ENCODE measurements around the gene ILDR2. TPM values are rescaled to one million over a fixed set of nuclear protein-coding genes. Genes with fewer than 3 reads are reported as not detected.

The ILDR2 gene
- total and polyA plus RNA-seq, 2 donors (not counting 3 experiments of a cell fraction or from before 2014, with no cell fraction given) = not detected

DNA sequence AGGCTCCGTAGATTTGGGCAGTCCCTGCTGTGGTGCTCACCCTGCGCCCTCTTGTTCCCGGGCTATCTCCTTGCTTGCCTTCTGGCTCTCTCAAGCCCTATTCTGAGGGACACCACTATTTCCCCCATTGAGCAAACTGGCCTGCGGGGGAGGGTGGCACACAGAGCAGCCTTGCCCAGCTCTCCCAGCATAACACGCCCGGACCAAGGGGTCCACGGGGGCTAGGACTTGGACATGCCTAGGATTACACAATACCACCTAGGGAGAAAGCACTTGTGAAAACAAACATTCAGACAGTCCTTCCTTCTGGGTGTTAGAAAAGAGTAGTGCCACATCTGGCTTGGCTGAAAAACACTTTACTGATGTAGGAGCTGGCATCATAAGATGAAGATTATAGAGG is 106.7 kb downstream of the ILDR2 start:
- Histone ChIP-seq H3K27ac (ENCODE audit: insufficient read depth, low read depth, low read length) (no peak overlapping the region), H3K36me3 (ENCODE audit: control insufficient read depth in 2 of 2, extremely low read depth in 1 of 2, insufficient read depth in 2 of 2, low read length in 2 of 2) (peaks cover 3 to 8% of the 10 kb centered on the region in 2 experiments), H3K9ac (replicated peaks; ENCODE audit: extremely low read depth, insufficient read depth, low read length) (no peak overlapping the region), H4K20me1 (replicated peaks; ENCODE audit: control insufficient read depth, extremely low read depth, insufficient read depth, low read length) (no peaks in the 10 kb centered on the region), H2AFZ (ENCODE audit: low read depth, low read length) (no peak overlapping the region), H3K4me1 (ENCODE audit: control insufficient read depth, extremely low read depth, insufficient read depth, low read length) (no peaks in the 10 kb centered on the region), H3K4me2 (ENCODE audit: insufficient read depth, low read length) (no peak overlapping the region), H3K9me3 (replicated peaks; ENCODE audit: control insufficient read depth, insufficient read depth, low read length) (no peaks in the 10 kb centered on the region), H3K9me1 (replicated peaks; ENCODE audit: control insufficient read depth, extremely low read depth, insufficient read depth, low read length) (no peaks in the 10 kb centered on the region), H3K4me3 (replicated peaks in 1 of 3; ENCODE audit: insufficient read depth in 1 of 3, low read depth in 1 of 3, low read length in 3 of 3) (no peak overlapping the region), H3K79me2 (ENCODE audit: control insufficient read depth, insufficient read depth, low read length) (peaks cover 24% of the 10 kb centered on the region), H3K27me3 (ENCODE audit: control insufficient read depth in 2 of 2, insufficient read depth in 2 of 2, low read length in 2 of 2) (no peaks in the 10 kb centered on the region)
- BruUV-seq (replicated peaks) = no TSS peak
- TF ChIP-seq POLR2AphosphoS5 (IDR thresholded peaks at IDR 0.05; ENCODE audit: insufficient read depth, low read depth, low read length) = no peak
- intact Hi-C loops (cut with micrococcal nuclease) = no loop called here
- dilution Hi-C loops (cut with MboI; ENCODE audit: extremely low pct_ligation_motif_present, low sequenced_read_pairs) = no loop called here
- ChIA-PET CTCF (interaction anchor here (1.6 kb wide), 1 partner anchor 29 kb away, joined by 4 read pairs; the partner anchor contains the start of gene POGK), POLR2A (no interaction called here)
- DNase-seq (ENCODE audit: low read depth, low spot score) (no peak), FAIRE-seq (no peak)

DNA sequence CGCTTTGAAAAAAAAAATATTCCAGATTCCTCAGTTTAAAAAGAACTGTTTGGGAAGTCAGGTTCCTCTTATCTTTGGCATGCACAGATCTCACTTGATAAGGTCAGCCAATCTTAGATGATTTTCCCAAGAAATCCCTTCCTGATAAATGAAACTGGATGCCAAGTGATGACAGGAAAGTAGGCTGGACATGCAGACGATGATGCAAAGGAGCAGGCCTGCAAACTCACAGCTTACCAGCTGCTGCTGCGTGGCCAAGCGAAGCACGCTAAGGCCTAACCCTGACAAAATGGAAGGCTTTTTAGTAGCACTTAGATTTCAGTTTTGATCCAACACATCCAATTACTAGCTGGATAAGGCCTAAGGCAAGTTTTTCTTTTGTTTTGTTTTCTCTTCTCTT is 109.4 kb downstream of the ILDR2 start:
- no TSS peak for BruUV-seq (replicated peaks)
- no peak for DNase-seq (ENCODE audit: low read depth, low spot score)
- POLR2A ChIA-PET = no interaction called here

More for the DNA sequence above, 109.4 kb downstream of the ILDR2 start:
- H2AFZ ChIP-seq (ENCODE audit: low read depth, low read length) = no peak overlapping the region
- CTCF ChIA-PET = interaction anchor here (0.6 to 1.0 kb wide), 2 partner anchors 13 to 605 kb away, joined by 3 read pairs; no protein-coding TSS in a partner anchor
- intact Hi-C loops (cut with micrococcal nuclease) = loop anchor here (1.0 to 2.0 kb wide), 2 partner anchors 9 to 25 kb away; no protein-coding TSS in a partner anchor
- dilution Hi-C loops (cut with MboI; ENCODE audit: extremely low pct_ligation_motif_present, low sequenced_read_pairs) = no loop called here
- no peaks in the 10 kb centered on the region for H4K20me1 ChIP-seq (replicated peaks; ENCODE audit: control insufficient read depth, extremely low read depth, insufficient read depth, low read length)
- no peaks in the 10 kb centered on the region for H3K4me1 ChIP-seq (ENCODE audit: control insufficient read depth, extremely low read depth, insufficient read depth, low read length)
- peaks cover 6% of the 10 kb centered on the region for H3K79me2 ChIP-seq (ENCODE audit: control insufficient read depth, insufficient read depth, low read length)
- no peak overlapping the region for H3K4me3 ChIP-seq (replicated peaks in 1 of 3; ENCODE audit: insufficient read depth in 1 of 3, low read depth in 1 of 3, low read length in 3 of 3)
- no peak overlapping the region for H3K27ac ChIP-seq (ENCODE audit: insufficient read depth, low read depth, low read length)
- TF ChIP-seq, protein P1, sequence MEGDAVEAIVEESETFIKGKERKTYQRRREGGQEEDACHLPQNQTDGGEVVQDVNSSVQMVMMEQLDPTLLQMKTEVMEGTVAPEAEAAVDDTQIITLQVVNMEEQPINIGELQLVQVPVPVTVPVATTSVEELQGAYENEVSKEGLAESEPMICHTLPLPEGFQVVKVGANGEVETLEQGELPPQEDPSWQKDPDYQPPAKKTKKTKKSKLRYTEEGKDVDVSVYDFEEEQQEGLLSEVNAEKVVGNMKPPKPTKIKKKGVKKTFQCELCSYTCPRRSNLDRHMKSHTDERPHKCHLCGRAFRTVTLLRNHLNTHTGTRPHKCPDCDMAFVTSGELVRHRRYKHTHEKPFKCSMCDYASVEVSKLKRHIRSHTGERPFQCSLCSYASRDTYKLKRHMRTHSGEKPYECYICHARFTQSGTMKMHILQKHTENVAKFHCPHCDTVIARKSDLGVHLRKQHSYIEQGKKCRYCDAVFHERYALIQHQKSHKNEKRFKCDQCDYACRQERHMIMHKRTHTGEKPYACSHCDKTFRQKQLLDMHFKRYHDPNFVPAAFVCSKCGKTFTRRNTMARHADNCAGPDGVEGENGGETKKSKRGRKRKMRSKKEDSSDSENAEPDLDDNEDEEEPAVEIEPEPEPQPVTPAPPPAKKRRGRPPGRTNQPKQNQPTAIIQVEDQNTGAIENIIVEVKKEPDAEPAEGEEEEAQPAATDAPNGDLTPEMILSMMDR (IDR thresholded peaks at IDR 0.05; ENCODE audit: extremely low read depth in 1 of 2, insufficient read depth in 1 of 2, low read depth in 1 of 2, low read length in 2 of 2) = no peak
- TF ChIP-seq, protein P2, sequence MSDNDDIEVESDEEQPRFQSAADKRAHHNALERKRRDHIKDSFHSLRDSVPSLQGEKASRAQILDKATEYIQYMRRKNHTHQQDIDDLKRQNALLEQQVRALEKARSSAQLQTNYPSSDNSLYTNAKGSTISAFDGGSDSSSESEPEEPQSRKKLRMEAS (IDR thresholded peaks at IDR 0.05; ENCODE audit: insufficient read depth, insufficient read length) = no peak
- TF ChIP-seq GATA2 (IDR thresholded peaks at IDR 0.05; ENCODE audit: insufficient read depth, insufficient read length, low read depth, low read length) (no peak), FOS (IDR thresholded peaks at IDR 0.05; ENCODE audit: borderline replicate concordance, insufficient read depth, low read length) (no peak), POLR2AphosphoS5 (IDR thresholded peaks at IDR 0.05; ENCODE audit: insufficient read depth, low read depth, low read length) (no peak), MYC (IDR thresholded peaks at IDR 0.05; ENCODE audit: low read depth, low read length) (no peak)
- H3K9ac ChIP-seq (replicated peaks; ENCODE audit: extremely low read depth, insufficient read depth, low read length) = no peak overlapping the region
- peaks cover 3% of the 10 kb centered on the region for H3K9me1 ChIP-seq (replicated peaks; ENCODE audit: control insufficient read depth, extremely low read depth, insufficient read depth, low read length)
- H3K9me3 ChIP-seq (replicated peaks; ENCODE audit: control insufficient read depth, insufficient read depth, low read length) = no peaks in the 10 kb centered on the region
- no peak for FAIRE-seq
- no peaks in the 10 kb centered on the region for H3K27me3 ChIP-seq (ENCODE audit: control insufficient read depth in 2 of 2, insufficient read depth in 2 of 2, low read length in 2 of 2)
- H3K36me3 ChIP-seq (ENCODE audit: control insufficient read depth in 2 of 2, extremely low read depth in 1 of 2, insufficient read depth in 2 of 2, low read length in 2 of 2) = peaks cover 11 to 12% of the 10 kb centered on the region in 2 experiments
- H3K4me2 ChIP-seq (ENCODE audit: insufficient read depth, low read length) = no peak overlapping the region
